ENCODE data around the gene NDUFS5.
"Not testable (repeated sequence)": the region's sequence is repeated elsewhere in the genome, so short reads cannot be mapped to it uniquely, and the experiment has no call there.

Gene NDUFS5

DNA sequence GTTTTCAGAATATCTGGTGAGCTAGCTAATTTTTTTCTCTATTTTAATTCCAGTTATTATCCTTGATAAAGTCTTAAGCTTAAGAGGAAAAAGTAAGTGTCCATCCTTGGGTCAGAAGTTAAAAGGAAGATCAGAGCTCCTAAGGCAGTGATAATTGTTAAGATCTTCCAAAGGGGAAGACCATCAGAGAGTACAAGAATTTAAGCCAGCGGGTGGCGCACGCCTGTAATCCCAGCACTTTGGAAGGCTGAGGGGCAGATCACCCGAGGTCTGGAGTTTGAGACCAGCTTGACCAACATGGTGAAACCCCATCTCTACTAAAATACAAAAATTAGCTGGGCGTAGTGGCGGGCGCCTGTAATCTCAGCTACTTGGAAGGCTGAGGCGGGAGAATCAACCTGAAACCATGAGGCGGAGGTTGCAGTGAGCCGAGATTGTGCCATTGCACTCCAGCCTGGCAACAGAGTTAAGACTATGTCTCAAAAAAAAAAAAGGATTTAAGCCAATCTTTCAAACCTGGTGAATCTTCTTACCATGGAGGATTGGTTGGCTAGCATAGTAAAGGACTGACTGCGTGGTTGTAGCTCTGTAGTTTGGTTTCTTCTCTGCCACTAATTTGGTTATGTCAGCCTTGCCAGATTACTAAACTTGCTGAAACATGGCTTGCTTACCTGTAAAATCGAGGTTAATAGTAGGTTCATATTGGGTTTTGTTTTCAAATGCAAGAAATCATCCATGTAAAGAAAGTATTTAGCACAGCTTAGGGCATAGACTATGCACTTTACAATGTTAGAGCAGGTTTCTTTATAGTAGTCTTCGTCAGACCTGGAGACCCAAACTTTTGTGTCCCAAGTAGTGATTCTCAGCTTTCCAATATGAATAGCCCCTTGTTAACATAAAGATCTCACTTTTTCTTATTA is 19.2 kb upstream of the NDUFS5 start:
- peak overlapping the region; percentile 22 for H3K27ac ChIP-seq
- DNase-seq (ENCODE audit: low read depth, low spot score): no peak

DNA sequence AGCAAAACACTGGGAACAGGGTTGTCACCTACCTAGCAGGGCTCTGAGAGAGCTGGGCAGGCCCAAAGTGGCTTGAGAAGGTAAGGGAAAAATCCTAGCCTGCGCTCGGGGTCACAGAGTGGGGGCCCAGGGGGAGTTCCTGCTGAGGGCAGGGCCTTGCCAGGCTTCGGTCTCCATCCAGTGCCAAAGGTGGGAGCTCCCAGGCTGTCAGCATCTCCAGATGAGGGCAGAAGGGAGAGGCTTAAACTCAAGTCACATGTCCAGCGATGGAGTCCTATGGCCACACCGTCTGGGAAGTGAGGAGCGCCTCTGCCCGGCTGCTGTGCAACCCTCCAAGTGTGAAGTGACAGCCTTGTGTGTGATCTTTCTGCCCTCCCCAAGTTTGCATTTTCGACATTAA is 11.2 kb upstream of the NDUFS5 start:
- not testable (repeated sequence) for H3K27ac ChIP-seq; DNase-seq (ENCODE audit: low read depth, low spot score)

DNA sequence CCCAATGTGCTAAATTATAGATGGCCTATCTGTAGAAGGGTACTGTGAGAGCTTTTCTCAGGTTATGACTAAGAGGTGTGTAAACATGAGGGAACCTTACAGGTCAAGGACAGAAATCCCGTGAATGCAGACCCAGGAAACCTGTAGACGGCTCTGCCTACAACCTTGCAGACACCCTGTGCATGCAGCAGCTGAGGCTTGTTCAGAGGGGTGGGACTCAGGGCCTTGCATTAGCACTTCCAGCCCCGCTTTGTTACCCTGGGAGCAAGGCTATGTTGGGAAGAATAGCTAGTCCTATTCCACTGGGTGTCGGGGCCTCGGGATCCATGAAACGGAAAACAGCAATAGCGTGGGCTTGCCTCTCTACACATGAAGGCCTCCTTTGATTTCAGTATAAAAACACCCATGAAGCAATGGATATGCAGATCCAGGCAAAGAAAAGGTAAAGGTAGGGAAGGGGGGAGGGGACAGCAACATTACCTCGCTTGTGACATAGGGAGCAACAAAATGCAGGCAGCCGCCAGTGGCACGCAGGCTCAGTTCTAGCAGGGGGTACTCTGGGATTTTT is 9.5 kb upstream of the NDUFS5 start:
- DNase-seq (ENCODE audit: low read depth, low spot score): no peak

GRCh38 chr1:39017266-39017665 is 8.9 kb upstream of the NDUFS5 start:
- no peak overlapping the region for H3K27ac ChIP-seq
- DNase-seq (ENCODE audit: low read depth, low spot score): no peak

More for the DNA sequence above, 9.5 kb upstream of the NDUFS5 start:
- no peak overlapping the region for H3K27ac ChIP-seq

DNA sequence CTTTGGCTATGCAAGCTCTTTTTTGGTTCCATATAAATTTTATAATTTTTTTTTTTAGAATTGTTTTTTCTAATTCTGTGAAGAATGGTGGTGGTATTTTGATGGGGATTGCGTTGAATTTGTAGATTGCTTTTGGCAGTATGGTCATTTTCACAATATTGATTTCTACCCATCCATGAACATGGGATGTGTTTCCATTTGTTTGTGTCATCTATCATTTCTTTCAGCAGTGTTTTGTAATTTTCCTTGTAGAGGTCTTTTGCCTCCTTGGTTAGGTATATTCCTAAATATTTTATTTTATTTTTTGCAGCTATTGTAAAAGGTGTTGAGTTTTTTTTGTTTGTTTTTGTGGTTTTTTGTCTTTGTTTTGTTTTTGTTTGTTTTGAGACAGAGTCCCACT is 5.7 kb upstream of the NDUFS5 start:
- not testable (repeated sequence) for DNase-seq (ENCODE audit: low read depth, low spot score); H3K27ac ChIP-seq

GRCh38 chr1:39021426-39021825 is 4.7 kb upstream of the NDUFS5 start:
- no peak for DNase-seq (ENCODE audit: low read depth, low spot score)
- no peak overlapping the region for H3K27ac ChIP-seq

GRCh38 chr1:39023140-39023539 is 3.0 kb upstream of the NDUFS5 start:
- no peak overlapping the region for H3K27ac ChIP-seq
- DNase-seq (ENCODE audit: low read depth, low spot score): no peak

GRCh38 chr1:39026866-39027507 is 837 bp downstream of the NDUFS5 start:
- H3K27ac ChIP-seq: peak overlapping the region; percentile 85
- DNase-seq (ENCODE audit: low read depth, low spot score): no peak

GRCh38 chr1:39034114-39034654 is 8.0 kb downstream of the NDUFS5 start:
- DNase-seq (ENCODE audit: low read depth, low spot score): no peak
- H3K27ac ChIP-seq: no peak overlapping the region

DNA sequence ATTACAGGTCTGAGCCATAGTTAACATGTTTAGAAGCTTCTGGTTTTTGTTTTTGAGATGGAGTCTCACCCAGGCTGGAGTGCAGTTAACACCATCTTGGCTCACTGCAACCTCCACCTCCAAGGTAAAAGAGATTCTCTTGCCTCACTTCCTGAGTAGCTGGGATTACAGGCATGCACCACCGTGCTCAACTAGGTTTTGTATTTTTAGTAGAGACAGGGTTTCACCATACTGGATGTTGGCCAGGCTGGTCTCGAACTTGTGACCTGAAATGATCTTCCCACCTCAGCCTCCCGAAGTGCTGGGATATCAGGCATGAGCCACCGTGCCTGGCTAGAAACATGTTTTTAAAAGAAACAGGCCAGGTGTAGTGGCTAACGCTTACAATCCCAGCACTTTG is 10.5 kb downstream of the NDUFS5 start:
- no peak overlapping the region for H3K27ac ChIP-seq
- DNase-seq (ENCODE audit: low read depth, low spot score): no peak

- no peak for DNase-seq (ENCODE audit: low read depth, low spot score)
- no peak overlapping the region for H3K27ac ChIP-seq
These were observed 17.4 kb downstream of the NDUFS5 start for GRCh38 chr1:39043513-39043912.

GRCh38 chr1:39044762-39045161 is 18.6 kb downstream of the NDUFS5 start:
- H3K27ac ChIP-seq: no peak overlapping the region
- DNase-seq (ENCODE audit: low read depth, low spot score): no peak

DNA sequence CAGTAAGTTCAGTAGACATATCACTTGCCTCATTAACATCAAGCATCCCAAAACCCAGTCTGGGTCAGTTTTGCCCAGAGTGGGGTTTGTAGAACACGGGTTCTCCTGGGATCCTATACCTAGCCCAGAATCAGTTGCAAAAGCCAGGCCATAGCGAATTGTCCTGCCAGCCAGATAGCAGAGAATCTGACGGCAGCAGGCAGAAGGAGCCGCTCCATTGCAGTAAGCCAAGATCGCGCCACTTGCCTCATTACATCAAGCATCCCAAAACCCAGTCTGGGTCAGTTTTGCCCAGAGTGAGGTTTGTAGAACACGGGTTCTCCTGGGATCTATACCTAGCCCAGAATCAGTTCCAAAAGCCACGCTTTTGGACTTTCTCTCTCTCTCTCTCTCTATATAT is 19.1 kb downstream of the NDUFS5 start:
- H3K27ac ChIP-seq: no peak overlapping the region
- DNase-seq (ENCODE audit: low read depth, low spot score): no peak

- no peak for DNase-seq (ENCODE audit: low read depth, low spot score)
- no peak overlapping the region for H3K27ac ChIP-seq
These were observed 20.6 kb downstream of the NDUFS5 start for GRCh38 chr1:39046613-39047210.

- peak; percentile 2 for DNase-seq (ENCODE audit: low read depth, low spot score)
These were observed 21.5 kb downstream of the NDUFS5 start for GRCh38 chr1:39047374-39048229.

DNA sequence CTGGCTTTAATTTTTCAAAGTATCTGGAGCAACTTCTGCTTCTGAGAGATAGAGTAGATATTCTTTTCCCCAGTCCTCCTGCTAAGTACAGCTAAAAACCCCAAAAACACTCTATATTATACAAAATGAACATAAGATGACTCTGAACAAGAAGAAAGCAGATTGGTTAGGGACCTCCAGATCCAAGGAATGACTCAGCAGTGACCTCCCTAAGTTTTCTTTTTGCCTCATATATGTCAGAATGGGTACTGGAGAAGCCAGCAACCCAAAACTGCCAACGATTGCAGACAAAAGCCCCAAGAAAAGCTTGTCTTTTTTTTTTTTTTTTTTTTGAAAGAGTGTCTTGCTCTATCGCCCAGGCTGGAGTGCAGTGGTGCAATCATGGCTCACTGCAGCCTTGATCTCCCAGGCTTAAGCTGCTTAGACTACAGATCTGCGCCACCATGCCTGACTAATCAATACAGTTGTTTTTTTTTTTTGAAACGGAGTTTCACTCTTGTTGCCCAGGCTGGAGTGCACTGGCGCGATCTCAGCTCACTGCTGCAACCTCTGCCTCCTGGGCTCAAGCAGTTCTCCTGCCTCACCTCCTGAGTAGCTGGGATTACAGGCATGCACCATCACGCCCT is 22.7 kb downstream of the NDUFS5 start:
- DNase-seq (ENCODE audit: low read depth, low spot score): no peak
- H3K27ac ChIP-seq: no peak overlapping the region

More at GRCh38 chr1:39047374-39048229, 21.5 kb downstream of the NDUFS5 start:
- no peak overlapping the region for H3K27ac ChIP-seq

DNA sequence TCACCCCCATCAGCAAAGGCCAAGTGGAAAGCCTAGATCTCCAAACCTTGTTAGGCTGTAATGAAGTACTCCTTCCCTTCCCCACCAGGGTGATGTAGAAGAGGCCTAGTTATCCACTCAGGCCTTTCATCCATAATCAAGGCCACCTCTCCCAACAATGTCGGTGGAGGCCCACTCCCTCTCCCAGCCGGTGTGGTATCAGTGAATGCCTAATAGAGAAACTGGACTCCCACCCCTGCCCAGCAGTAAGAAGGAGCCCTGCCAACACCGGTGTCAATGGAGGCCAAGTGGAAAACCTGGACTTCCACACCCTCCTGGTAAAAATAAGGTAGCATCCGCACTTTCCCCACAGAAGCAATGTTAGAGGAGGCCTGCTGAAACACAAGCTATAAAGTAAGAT is 23.9 kb downstream of the NDUFS5 start:
- no peak for DNase-seq (ENCODE audit: low read depth, low spot score)
- no peak overlapping the region for H3K27ac ChIP-seq

DNA sequence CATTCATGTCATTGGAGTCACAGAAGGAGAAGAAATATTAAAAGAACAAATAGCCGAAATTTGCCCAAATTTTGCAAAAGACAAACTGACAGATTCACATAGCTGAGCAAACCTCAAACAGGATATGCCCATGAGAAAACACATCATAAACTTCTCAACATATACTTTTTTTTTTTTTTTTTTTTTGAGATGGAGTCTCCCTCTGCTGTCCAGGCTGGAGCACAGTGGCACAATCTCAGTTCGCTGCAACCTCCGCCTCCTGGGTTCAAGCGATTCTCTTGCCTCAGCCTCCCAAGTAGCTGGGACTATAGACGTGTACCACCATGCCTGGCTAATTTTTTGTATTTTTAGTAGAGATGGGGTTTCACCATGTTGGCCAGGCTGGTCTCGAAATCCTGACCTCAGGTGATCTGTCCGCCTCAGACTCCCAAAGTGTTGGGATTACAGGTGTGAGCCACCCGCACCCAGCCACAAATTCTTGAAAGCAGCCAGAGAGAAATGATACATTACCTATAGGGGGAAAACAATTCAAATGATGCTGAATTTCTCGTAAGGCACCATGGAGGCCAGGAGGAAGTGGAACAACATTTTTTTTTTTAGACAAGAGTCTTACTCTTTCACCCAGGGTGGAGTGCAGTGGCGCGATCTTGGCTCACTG is 25.2 kb downstream of the NDUFS5 start:
- not testable (repeated sequence) for DNase-seq (ENCODE audit: low read depth, low spot score); H3K27ac ChIP-seq

- H3K27ac ChIP-seq: no peak overlapping the region
- DNase-seq (ENCODE audit: low read depth, low spot score): no peak
These were observed 25.8 kb downstream of the NDUFS5 start for GRCh38 chr1:39051956-39052355.
